H1 (cell line): ENCODE measurements around the gene GRAMD1B. TPM values are rescaled to one million over a fixed set of nuclear protein-coding genes. Genes with fewer than 3 reads are reported as not detected.

ENCODE experiments used
- CTCF ChIA-PET: fragments of 300-600 bp; sonication (Branson Sonifier 250); formaldehyde crosslinking; loops from one replicate; lab custom pipeline; 2021; ENCODE audit not compliant: partially characterized antibody; lab: Charles Lee
- POLR2A ChIA-PET: fragments of 300-600 bp; sonication (Branson Sonifier 250); formaldehyde crosslinking; loops from one replicate; lab custom pipeline; 2021; ENCODE audit warnings: inconsistent platforms; ENCODE audit not compliant: partially characterized antibody; lab: Charles Lee
- DNase-seq, 2 experiments: peaks; one replicate each; pipeline versions ENCODE4 v3.0.0 to v3.0.0-alpha.2; 2010 to 2022; ENCODE audit warnings: low spot score in 2 of 2, low read depth in 1 of 2, mixed read lengths in 1 of 2
- FAIRE-seq: peaks from 2 replicates; lab custom pipeline; 2011; peaks lifted over from hg19 to GRCh38; lab: Jason Lieb, UNC
- H2AFZ ChIP-seq: 2 replicates; pipeline ENCODE4 v1.8.1; 2012; ENCODE audit warnings: low read length, inconsistent platforms
- H2AK5ac ChIP-seq: 2 replicates; pipeline ENCODE4 v1.6.1; 2013; ENCODE audit warnings: low read depth, low read length
- H2BK120ac ChIP-seq: replicated peaks from 2 replicates; pipeline ENCODE3; 2013; ENCODE audit warnings: low read depth, low read length, inconsistent platforms
- H2BK12ac ChIP-seq: 2 replicates; pipeline ENCODE4 v1.6.1; 2013; ENCODE audit warnings: low read depth, low read length
- H2BK15ac ChIP-seq: 2 replicates; pipeline ENCODE4 v1.6.1; 2013; ENCODE audit warnings: low read length
- H2BK20ac ChIP-seq: 2 replicates; pipeline ENCODE4 v1.6.1; 2013; ENCODE audit warnings: low read length
- H2BK5ac ChIP-seq: 2 replicates; pipeline ENCODE4 v1.6.1; 2013; ENCODE audit warnings: low read depth, low read length
- H3K14ac ChIP-seq: 2 replicates; pipeline ENCODE4 v1.6.1; 2013; ENCODE audit warnings: inconsistent platforms; ENCODE audit not compliant: insufficient read length
- H3K18ac ChIP-seq: 2 replicates; pipeline ENCODE4 v1.6.1; 2013; ENCODE audit warnings: low read length; ENCODE audit errors: extremely low read depth
- H3K23ac ChIP-seq: 2 replicates; pipeline ENCODE4 v1.6.1; 2013; ENCODE audit warnings: inconsistent platforms; ENCODE audit not compliant: insufficient read length
- H3K23me2 ChIP-seq: 2 replicates; pipeline ENCODE4 v1.6.1; 2013; ENCODE audit warnings: low read depth, low read length
- H3K27ac ChIP-seq: 2 replicates; pipeline ENCODE4 v1.6.1; 2011; ENCODE audit warnings: low read depth, low read length, inconsistent platforms
- H3K27me3 ChIP-seq, 4 experiments: replicated peaks in 1 of 4; 1 replicate in 1 of 4; 2 replicates in 3 of 4; pipeline versions ENCODE4 v1.6.1 to v1.8.1; 2011 to 2013; ENCODE audit warnings: low read length in 3 of 4, mild to moderate bottlenecking in 3 of 4, inconsistent platforms in 2 of 4, mixed read lengths in 2 of 4, moderate library complexity in 1 of 4; ENCODE audit not compliant: control insufficient read depth in 3 of 4, insufficient read depth in 3 of 4; ENCODE audit errors: extremely low read depth in 1 of 4
- H3K36me3 ChIP-seq, 4 experiments: 2 replicates each; pipeline versions ENCODE4 v1.6.1 to v1.8.1; 2011 to 2013; ENCODE audit warnings: mild to moderate bottlenecking in 4 of 4, low read length in 3 of 4, moderate library complexity in 2 of 4, control low read depth in 1 of 4, inconsistent platforms in 1 of 4; ENCODE audit not compliant: insufficient read depth in 4 of 4, control insufficient read depth in 2 of 4
- H3K4ac ChIP-seq: replicated peaks from 2 replicates; pipeline ENCODE3; 2013; ENCODE audit warnings: low read length, low read depth, mixed read lengths, inconsistent platforms; ENCODE audit not compliant: insufficient read length
- H3K4me1 ChIP-seq, 4 experiments: replicated peaks in 1 of 4; 1 replicate in 1 of 4; 2 replicates in 3 of 4; pipeline versions ENCODE4 v1.6.1 to v1.8.1; 2011 to 2013; ENCODE audit warnings: low read length in 3 of 4, inconsistent platforms in 2 of 4, mixed read lengths in 1 of 4; ENCODE audit not compliant: insufficient read depth in 4 of 4, control insufficient read depth in 3 of 4
- H3K4me2 ChIP-seq, 2 experiments: 2 replicates each; pipeline versions ENCODE4 v1.6.1 to v1.8.1; 2011 to 2013; ENCODE audit warnings: low read depth in 2 of 2, low read length in 2 of 2, control low read depth in 1 of 2, inconsistent platforms in 1 of 2, mild to moderate bottlenecking in 1 of 2; ENCODE audit not compliant: insufficient read depth in 1 of 2
- H3K4me3 ChIP-seq, 4 experiments: fragments of 200-600, 300-600 bp in 1 of 4; sonication (generic), shearing (Covaris generic), sonication (Bioruptor Twin) in 1 of 4; 2 replicates each; pipeline versions ENCODE4 v1.5.1 to v1.8.1; 2011 to 2016; ENCODE audit warnings: low read length in 4 of 4, low read depth in 3 of 4, control low read depth in 2 of 4, inconsistent platforms in 2 of 4, mild to moderate bottlenecking in 2 of 4, mixed read lengths in 1 of 4, moderate library complexity in 1 of 4; ENCODE audit not compliant: insufficient read depth in 2 of 4; ENCODE audit errors: extremely low read depth in 1 of 4
- H3K56ac ChIP-seq: replicated peaks from 2 replicates; pipeline ENCODE3; 2013; ENCODE audit warnings: low read depth, mild to moderate bottlenecking, mixed read lengths, low read length, inconsistent platforms; ENCODE audit not compliant: insufficient read length
- H3K79me1 ChIP-seq: 2 replicates; pipeline ENCODE4 v1.6.1; 2013; ENCODE audit warnings: low read depth, low read length, control low read depth
- H3K79me2 ChIP-seq, 2 experiments: 2 replicates each; pipeline versions ENCODE4 v1.6.1 to v1.8.1; 2012 to 2013; ENCODE audit warnings: low read length in 2 of 2, mild to moderate bottlenecking in 2 of 2, inconsistent platforms in 1 of 2; ENCODE audit not compliant: insufficient read depth in 2 of 2, control insufficient read depth in 1 of 2
- H3K9ac ChIP-seq, 4 experiments: replicated peaks in 1 of 4; 1 replicate in 1 of 4; 2 replicates in 3 of 4; pipeline versions ENCODE4 v1.6.1 to v1.8.1; 2011 to 2013; ENCODE audit warnings: low read depth in 3 of 4, low read length in 3 of 4, control low read depth in 2 of 4, mild to moderate bottlenecking in 2 of 4, moderate library complexity in 2 of 4, inconsistent platforms in 1 of 4; ENCODE audit errors: extremely low read depth in 1 of 4
- H3K9me3 ChIP-seq, 2 experiments: 2 replicates each; pipeline versions ENCODE4 v1.6.1 to v1.8.1; 2012 to 2013; ENCODE audit warnings: mild to moderate bottlenecking in 2 of 2, moderate library complexity in 2 of 2, control low read depth in 1 of 2, inconsistent platforms in 1 of 2, low read depth in 1 of 2, low read length in 1 of 2, mixed read lengths in 1 of 2; ENCODE audit not compliant: insufficient read depth in 2 of 2
- H4K20me1 ChIP-seq, 2 experiments: replicated peaks in 1 of 2; 2 replicates each; pipeline versions ENCODE3 to v1.8.1; 2011 to 2013; ENCODE audit warnings: inconsistent platforms in 2 of 2, low read length in 2 of 2, mild to moderate bottlenecking in 1 of 2; ENCODE audit not compliant: insufficient read depth in 2 of 2, control insufficient read depth in 1 of 2
- H4K5ac ChIP-seq: 2 replicates; pipeline ENCODE4 v1.6.1; 2013; ENCODE audit warnings: low read length, low read depth, mixed read lengths, inconsistent platforms; ENCODE audit not compliant: insufficient read length
- H4K8ac ChIP-seq: 2 replicates; pipeline ENCODE4 v1.8.0; 2013; ENCODE audit warnings: mild to moderate bottlenecking, moderate library complexity, low read length, inconsistent platforms; ENCODE audit not compliant: insufficient read depth; ENCODE audit errors: extremely low read depth
- H4K91ac ChIP-seq: replicated peaks from 2 replicates; pipeline ENCODE3; 2013; ENCODE audit warnings: low read length, mixed read lengths, inconsistent platforms; ENCODE audit not compliant: insufficient read length
- CREB1 ChIP-seq: IDR thresholded peaks from 2 replicates; pipeline ENCODE4 v1.6.1; 2012; ENCODE audit warnings: inconsistent platforms
- HDAC2 ChIP-seq, 2 experiments: fragments of 300-600 bp in 1 of 2; sonication (generic) in 1 of 2; IDR thresholded peaks; 2 replicates each; pipeline ENCODE4 v1.6.1; 2011 to 2012; ENCODE audit warnings: low read depth in 2 of 2, low read length in 2 of 2, mild to moderate bottlenecking in 2 of 2, moderate library complexity in 2 of 2, borderline replicate concordance in 1 of 2, inconsistent platforms in 1 of 2
- TCF12 ChIP-seq: IDR thresholded peaks from 2 replicates; pipeline ENCODE4 v1.6.1; 2011; ENCODE audit warnings: low read depth, mild to moderate bottlenecking, low read length
- TEAD4 ChIP-seq: IDR thresholded peaks from 2 replicates; pipeline ENCODE4 v1.6.1; 2012; ENCODE audit warnings: low read depth, low read length, inconsistent platforms, mixed read lengths
- whole genome bisulfite sequencing, 2 experiments: shearing (Covaris generic) in 1 of 2; methylation state at CpG; one replicate each; pipeline versions ENCODE4 v1.1.6 to v1.1.7; 2013 to 2015; ENCODE audit warnings: low lambda C conversion rate in 2 of 2, mixed read lengths in 2 of 2, inconsistent platforms in 1 of 2, low coverage in 1 of 2, missing lambda C conversion rate in 1 of 2; ENCODE audit not compliant: insufficient replicate concordance in 2 of 2, insufficient coverage in 1 of 2, insufficient read length in 1 of 2; ENCODE audit errors: extremely low coverage in 1 of 2, missing lambda C conversion rate in 1 of 2; 5-methylcytosine and 5-hydroxymethylcytosine counted together
- polyA plus RNA-seq, 7 experiments: library from polyadenylated mRNA; depleted of rRNA in 3 of 7; stranded (reverse) in 5 of 7; unstranded in 2 of 7; fragments of >200 nt in 5 of 7; fragments of 200-250 nt in 2 of 7; gene quantifications; 1 replicate in 5 of 7; 2 replicates in 1 of 7; 4 replicates in 1 of 7; pipeline versions ENCODE4 v1.2.1 to v1.2.3, GENCODE V29; 2011 to 2013; ENCODE audit warnings: missing spikeins in 2 of 7, mixed read lengths in 2 of 7
- total RNA-seq: library from RNA; stranded (reverse); fragmentation: NEBNext Ultra II Directional; extraction: Animal tissue kit (Norgen Biotek cat#: 25700); gene quantifications from 2 replicates; pipeline ENCODE4 v1.2.1, GENCODE V29; 2021

GRAMD1B gene
- total and polyA plus RNA-seq, 2 of the 8 experiments (the other 6 are each of a cell fraction or from before 2014, with no cell fraction given), result 10.1 to 21.2 TPM

DNA sequence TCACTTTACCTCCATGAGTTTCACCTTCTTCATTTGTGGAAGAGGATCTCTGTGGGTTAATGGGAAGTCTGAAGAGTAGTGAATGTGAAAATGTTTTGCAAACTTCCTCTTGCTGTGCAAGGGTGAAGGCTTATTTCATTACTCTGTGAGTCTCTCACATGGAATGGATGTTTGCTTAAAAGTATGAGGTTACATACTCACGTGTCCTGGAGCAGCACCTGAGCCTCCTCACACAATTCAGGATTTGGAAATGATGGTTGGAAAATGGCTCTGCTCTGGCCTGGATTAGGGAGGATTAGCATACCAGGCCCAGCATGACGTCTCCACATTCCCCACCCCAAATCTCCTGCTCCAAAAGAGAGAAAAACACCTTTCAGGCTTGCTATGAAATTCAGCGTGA lies 4.8 kb downstream of the GRAMD1B start:
- H3K79me1 ChIP-seq, result no peaks in the 10 kb centered on the region; the same call in 1 of the 2 replicates
- H2BK5ac ChIP-seq, result no peak overlapping the region
- H3K36me3 ChIP-seq, result no peaks in the 10 kb centered on the region
- no peak overlapping the region for H3K9ac ChIP-seq
- H3K27ac ChIP-seq, result no peak overlapping the region
- H3K27me3 ChIP-seq, result peaks cover 0 to 3% (median 0%) of the 10 kb centered on the region in 4 experiments; a peak in 2 of 7 replicates
- H2AFZ ChIP-seq, result no peak overlapping the region
- peaks cover 5 to 19% (median 13%) of the 10 kb centered on the region in 4 experiments for H3K4me1 ChIP-seq
- no peak overlapping the region for H2BK20ac ChIP-seq
- no peak for DNase-seq
- H2BK12ac ChIP-seq, result no peak overlapping the region
- H3K23ac ChIP-seq, result no peak overlapping the region
- no peak overlapping the region for H3K4me2 ChIP-seq
- no peak overlapping the region for H3K18ac ChIP-seq
- ChIA-PET POLR2A (no interaction called here), CTCF (interaction anchor here (0.7 to 8.9 kb wide), 21 partner anchors 8 to 380 kb away, joined by 3 to 81 read pairs (median 4); no protein-coding TSS in a partner anchor)
- H4K91ac ChIP-seq, result no peak overlapping the region
- H4K8ac ChIP-seq, result no peak overlapping the region
- peaks cover 0 to 28% of the 10 kb centered on the region in 2 experiments; a peak in 2 of 4 replicates for H3K79me2 ChIP-seq
- H3K23me2 ChIP-seq, result no peaks in the 10 kb centered on the region; the same call in 1 of the 2 replicates
- peaks cover 0 to 4% of the 10 kb centered on the region in 2 experiments for H4K20me1 ChIP-seq
- 0 out of 2 replicates have a peak, but pooled peaks have one; percentile 49 for TF ChIP-seq TCF12
- peak; percentile 97 for TF ChIP-seq TEAD4
- TF ChIP-seq CREB1, result no peak
- 0 out of 4 replicates have a peak, but pooled peaks of 1 of the 2 experiments have one; percentile 42 for TF ChIP-seq HDAC2 (IDR thresholded peaks at IDR 0.05; ENCODE audit: borderline replicate concordance in 1 of 2, low read depth in 2 of 2, low read length in 2 of 2)
- no peak overlapping the region for H4K5ac ChIP-seq
- no peak overlapping the region for H3K4ac ChIP-seq
- H3K56ac ChIP-seq, result no peak overlapping the region
- no peak overlapping the region for H2BK120ac ChIP-seq
- no peak overlapping the region for H2BK15ac ChIP-seq
- H3K4me3 ChIP-seq, result no peak overlapping the region
- 49% methylated on average over 3 of the region's 3 CpGs; no CpG with 5 or more reads in 1 of the 2 experiments for WGBS, 2 experiments
- H2AK5ac ChIP-seq, result no peak overlapping the region
- H3K14ac ChIP-seq, result no peak overlapping the region
- FAIRE-seq, result peak; percentile 68
- H3K9me3 ChIP-seq, result no peaks in the 10 kb centered on the region
